Limb (tissue), 2 donors: ENCODE data around the gene APOLD1.
"Not testable (repeated sequence)": the region's sequence is repeated elsewhere in the genome, so short reads cannot be mapped to it uniquely, and the experiment has no call there.

Experiments used
- DNase-seq, 2 donors: peaks; one replicate each; pipeline ENCODE4 v3.0.0-alpha.2; 2016; ENCODE audit errors: extremely low spot score in 2 of 2

APOLD1 gene, protein sequence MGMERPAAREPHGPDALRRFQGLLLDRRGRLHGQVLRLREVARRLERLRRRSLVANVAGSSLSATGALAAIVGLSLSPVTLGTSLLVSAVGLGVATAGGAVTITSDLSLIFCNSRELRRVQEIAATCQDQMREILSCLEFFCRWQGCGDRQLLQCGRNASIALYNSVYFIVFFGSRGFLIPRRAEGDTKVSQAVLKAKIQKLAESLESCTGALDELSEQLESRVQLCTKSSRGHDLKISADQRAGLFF

GRCh38 chr12:12784911-12785814 is at the start of gene APOLD1:
Gene APOLD1, plus strand, starts transcription at chr12:12785659. Its CDS starts 33 bp downstream, at chr12:12785692.
- DNase-seq = no peak

- DNase-seq = peak in 1 of 2 donors; percentile 58
These were observed 48.4 kb upstream of the APOLD1 start for GRCh38 chr12:12736759-12737676.

GRCh38 chr12:12738152-12738551 is 47.3 kb upstream of the APOLD1 start:
- not testable (repeated sequence) for DNase-seq

GRCh38 chr12:12741660-12742059 is 43.8 kb upstream of the APOLD1 start:
- no peak for DNase-seq

GRCh38 chr12:12744546-12745305 is 40.7 kb upstream of the APOLD1 start:
- DNase-seq = no peak

GRCh38 chr12:12745576-12746211 is 39.8 kb upstream of the APOLD1 start:
- DNase-seq = no peak

- DNase-seq = no peak
These were observed 38.2 kb upstream of the APOLD1 start for GRCh38 chr12:12747278-12747677.

GRCh38 chr12:12748044-12748443 is 37.4 kb upstream of the APOLD1 start:
- no peak for DNase-seq

DNA sequence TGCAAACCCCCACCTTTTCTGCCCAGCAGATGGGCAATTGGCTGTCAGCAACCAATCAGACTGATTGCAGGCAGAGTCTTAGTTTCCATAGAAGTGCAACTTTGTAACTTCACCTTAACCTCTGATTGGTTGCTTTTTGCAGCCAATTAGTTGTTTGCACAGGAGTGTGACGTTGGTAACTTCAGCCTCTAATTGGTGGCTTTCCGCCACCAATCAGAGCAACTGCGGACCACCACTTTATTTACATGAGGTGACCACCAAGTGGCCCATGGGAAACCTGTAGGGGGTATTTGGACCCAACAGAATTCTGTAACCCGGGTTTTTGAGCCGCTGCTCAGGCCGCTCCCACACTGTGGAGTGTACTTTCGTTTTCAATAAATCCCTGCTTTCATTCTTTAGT is 36.0 kb upstream of the APOLD1 start:
- DNase-seq = no peak

- no peak for DNase-seq
These were observed 29.5 kb upstream of the APOLD1 start for GRCh38 chr12:12755923-12756322.

DNA sequence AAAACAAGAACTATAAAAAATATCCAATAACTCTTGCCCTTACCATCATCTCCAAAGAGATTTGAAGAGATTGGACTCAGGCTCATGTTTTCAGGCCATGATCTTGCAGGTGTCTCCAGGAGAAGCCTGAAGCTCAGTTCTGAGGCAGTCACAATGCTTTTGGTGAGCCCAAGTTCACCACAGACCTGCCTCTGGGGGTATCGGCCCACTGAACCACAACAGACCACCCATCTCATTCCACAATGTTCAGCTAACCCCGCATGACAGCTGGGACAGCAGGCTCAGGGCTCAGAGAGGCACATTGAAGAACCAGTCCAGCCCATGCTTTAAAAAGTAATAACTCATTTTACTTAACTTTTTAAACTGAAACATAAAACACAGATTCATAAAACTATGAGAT is 28.3 kb upstream of the APOLD1 start:
- no peak for DNase-seq

DNA sequence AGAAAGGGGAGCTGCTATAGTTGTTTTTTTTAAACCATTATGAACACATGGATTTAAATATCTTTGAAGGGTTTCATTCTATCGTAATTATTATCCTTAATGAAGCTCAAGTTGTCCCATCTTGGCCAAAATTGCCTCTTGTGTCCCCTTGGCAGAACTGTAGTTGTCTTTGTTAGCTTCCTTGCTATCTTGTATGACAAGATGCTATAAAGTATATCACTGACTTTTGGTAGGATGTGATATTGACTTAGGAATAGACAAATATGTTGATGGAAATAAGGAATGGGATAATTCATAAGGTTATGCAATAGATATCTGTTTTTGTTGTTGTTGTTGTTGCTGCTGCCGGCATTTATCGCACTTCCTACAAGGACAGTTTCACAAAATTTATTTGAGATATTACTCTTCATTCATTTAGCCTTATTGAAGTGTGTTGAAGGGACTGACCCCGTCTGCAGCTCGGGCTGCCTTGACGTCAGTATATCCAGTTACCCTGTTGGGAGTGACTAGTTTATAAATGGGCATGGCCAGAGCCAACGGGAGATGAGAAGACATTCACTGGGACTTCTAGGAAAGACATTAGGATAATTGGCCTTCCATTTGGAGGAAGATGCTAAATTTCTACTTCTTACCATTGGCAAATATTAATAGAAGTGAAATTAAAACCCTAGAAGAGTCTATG is 26.1 kb upstream of the APOLD1 start:
- DNase-seq = no peak

- no peak for DNase-seq
These were observed 20.6 kb upstream of the APOLD1 start for GRCh38 chr12:12764824-12765223.

- DNase-seq = no peak
These were observed 15.2 kb upstream of the APOLD1 start for GRCh38 chr12:12770262-12770661.

DNA sequence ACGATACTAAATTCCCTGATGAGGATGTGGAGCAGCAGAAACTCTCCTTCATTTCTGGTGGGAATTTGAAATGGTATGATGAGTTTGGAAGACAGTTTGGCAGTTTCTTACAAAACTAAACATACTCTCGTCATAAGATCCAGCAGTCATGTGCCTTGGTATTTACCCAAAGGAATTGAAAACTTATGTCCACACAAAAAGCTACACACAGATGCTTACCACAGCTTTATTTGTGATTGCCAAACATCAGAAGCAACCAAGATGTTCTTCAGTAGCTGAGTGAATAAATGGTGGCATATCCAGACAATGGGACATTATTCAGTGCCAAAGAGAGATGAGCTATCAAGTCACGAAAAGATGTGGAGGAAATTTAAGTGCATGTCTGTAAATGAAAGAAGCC is 10.7 kb upstream of the APOLD1 start:
- no peak for DNase-seq

- DNase-seq = no peak
These were observed 9.2 kb upstream of the APOLD1 start for GRCh38 chr12:12776261-12776660.

GRCh38 chr12:12777092-12777491 is 8.4 kb upstream of the APOLD1 start:
- DNase-seq = no peak

GRCh38 chr12:12779007-12779406 is 6.5 kb upstream of the APOLD1 start:
- DNase-seq = no peak

GRCh38 chr12:12779529-12779928 is 5.9 kb upstream of the APOLD1 start:
- DNase-seq = no peak

DNA sequence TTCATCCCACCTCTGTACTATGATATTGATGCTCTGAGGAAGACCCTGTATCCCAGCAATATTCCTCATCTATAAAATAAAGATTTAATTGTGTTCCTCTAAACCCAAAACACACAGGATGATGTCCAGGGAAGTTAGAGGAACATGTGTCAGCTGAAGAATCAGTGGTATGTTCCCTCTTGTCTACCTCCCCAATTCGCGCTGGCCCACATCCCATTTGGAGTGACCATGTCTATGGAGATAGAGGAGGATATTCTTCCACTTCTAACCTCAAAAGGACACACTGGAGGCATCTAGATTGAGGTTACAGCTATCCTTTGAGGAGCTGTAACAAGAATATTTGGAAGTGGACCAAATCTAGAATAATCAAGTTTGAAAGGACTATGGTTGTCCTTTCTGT is 1.3 kb upstream of the APOLD1 start:
- DNase-seq = no peak
